OCI-LY7 (cell line): ENCODE data around the gene MIER2. TPM values are rescaled to one million over a fixed set of nuclear protein-coding genes. Genes with fewer than 3 reads are reported as not detected.

Experiments
- BruUV-seq: library from RNA; stranded (reverse); fragments of 400-500 nt; replicated peaks from 2 replicates; lab custom pipeline; 2021; lab: Mats Ljungman, UMichigan
- CTCF ChIA-PET: fragments of 300-600 bp; sonication (Branson Sonifier 250); formaldehyde crosslinking; loops from one replicate; lab custom pipeline; 2022; ENCODE audit warnings: antibody characterized with exemption; ENCODE audit not compliant: unreplicated experiment; lab: Charles Lee
- POLR2A ChIA-PET: fragments of 300-600 bp; sonication (Branson Sonifier 250); formaldehyde crosslinking; loops from one replicate; lab custom pipeline; 2022; ENCODE audit warnings: antibody characterized with exemption; lab: Charles Lee
- DNase-seq: peaks from one replicate; pipeline ENCODE4 v3.0.0-alpha.2; 2015; ENCODE audit warnings: low spot score
- H2AFZ ChIP-seq: fragments of 200-600 bp; sonication (generic), shearing (Covaris generic); 2 replicates; pipeline ENCODE4 v1.6.1; 2014; ENCODE audit warnings: mild to moderate bottlenecking, antibody characterized with exemption, low read length, moderate library complexity
- H3K27ac ChIP-seq: fragments of 200-600 bp; sonication (generic); 2 replicates; pipeline ENCODE4 v1.5.1; 2014; ENCODE audit warnings: mixed run types, low read depth, mild to moderate bottlenecking, moderate library complexity, low read length, inconsistent platforms; ENCODE audit not compliant: poor library complexity, severe bottlenecking
- H3K36me3 ChIP-seq: fragments of 200-600 bp; sonication (generic); 2 replicates; pipeline ENCODE4 v1.6.1; 2014; ENCODE audit warnings: mild to moderate bottlenecking, antibody characterized with exemption, low read length, moderate library complexity, mixed read lengths; ENCODE audit not compliant: insufficient read depth
- H3K4me1 ChIP-seq: fragments of 200-600 bp; sonication (generic); 2 replicates; pipeline ENCODE4 v1.5.1; 2014; ENCODE audit warnings: mild to moderate bottlenecking, low read length; ENCODE audit not compliant: insufficient read depth, poor library complexity, severe bottlenecking
- H3K4me2 ChIP-seq: fragments of 200-600 bp; sonication (generic); 2 replicates; pipeline ENCODE4 v1.6.1; 2014; ENCODE audit warnings: mild to moderate bottlenecking, low read length
- H3K4me3 ChIP-seq: fragments of 200-600 bp; sonication (generic); 2 replicates; pipeline ENCODE4 v1.5.1; 2014; ENCODE audit warnings: mild to moderate bottlenecking, low read depth, low read length; ENCODE audit not compliant: poor library complexity, severe bottlenecking
- H3K79me2 ChIP-seq: fragments of 200-600 bp; sonication (generic); 2 replicates; pipeline ENCODE4 v1.6.1; 2016; ENCODE audit warnings: low read depth, mild to moderate bottlenecking, low read length, moderate library complexity, mixed read lengths; ENCODE audit not compliant: insufficient read depth
- H3K9me2 ChIP-seq: fragments of 200-600 bp; sonication (generic); 2 replicates; pipeline ENCODE4 v1.6.1; 2016; ENCODE audit warnings: mild to moderate bottlenecking, low read length, mixed read lengths; ENCODE audit not compliant: insufficient read depth
- H3K9me3 ChIP-seq: fragments of 200-600 bp; sonication (generic); 2 replicates; pipeline ENCODE4 v1.6.1; 2014; ENCODE audit warnings: mild to moderate bottlenecking, mixed run types, low read length, mixed read lengths
- H4K20me1 ChIP-seq: fragments of 200-600 bp; sonication (generic); 2 replicates; pipeline ENCODE4 v1.6.1; 2014; ENCODE audit warnings: mild to moderate bottlenecking, antibody characterized with exemption, low read length, moderate library complexity, mixed read lengths; ENCODE audit not compliant: insufficient read depth
- CTCF ChIP-seq: fragments of 200-600 bp; sonication (generic); conservative IDR thresholded peaks from 2 replicates; pipeline ENCODE4 v1.5.1; 2014; ENCODE audit warnings: mild to moderate bottlenecking, antibody characterized with exemption, low read length, moderate library complexity, mixed read lengths
- EZH2phosphoT487 ChIP-seq: fragments of 200-600 bp; sonication (generic); IDR thresholded peaks from 2 replicates; pipeline ENCODE4 v1.6.1; 2018; ENCODE audit warnings: low read depth, borderline replicate concordance, mild to moderate bottlenecking, mixed run types, antibody characterized with exemption, low read length, moderate library complexity, mixed read lengths
- intact Hi-C: fragments of 100-400 bp; cut with micrococcal nuclease; formaldehyde crosslinking; loops from one replicate; pipeline ENCODE4 v1.10.0; 2022; ENCODE audit not compliant: unreplicated experiment
- total RNA-seq, 2 experiments: library from RNA; depleted of rRNA in 1 of 2; stranded (reverse); fragments of >200 nt in 1 of 2; shearing (Covaris generic) in 1 of 2; gene quantifications; 2 replicates each; pipeline ENCODE4 v1.2.3, GENCODE V29; 2014 to 2022

MIER2 gene
- total RNA-seq, 2 experiments from 2014 or later: 29.1 to 30.2 TPM

DNA sequence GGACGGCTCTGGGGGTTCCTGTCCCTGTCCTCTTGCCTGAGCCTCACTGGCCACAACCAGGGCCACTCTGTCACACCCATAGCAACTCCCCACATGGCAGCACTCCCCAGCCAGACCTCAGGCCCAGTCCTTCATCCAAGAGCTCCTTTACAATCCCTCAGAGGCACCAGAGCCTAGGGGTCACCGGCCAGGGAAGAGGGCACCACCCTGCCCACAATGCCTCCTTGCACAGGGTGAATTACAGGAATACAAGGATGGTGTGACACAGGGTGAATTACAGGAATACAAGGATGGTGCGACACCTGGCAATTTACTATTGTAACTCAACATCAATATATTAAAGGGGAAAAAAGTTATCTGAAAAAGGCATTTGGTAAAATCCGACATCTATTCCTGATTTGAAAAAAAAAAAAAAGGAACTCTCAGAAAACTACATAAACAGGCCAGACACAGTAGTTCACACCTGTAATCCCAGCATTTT lies 16.5 kb downstream of the MIER2 start:
- Histone ChIP-seq H3K27ac (no peak overlapping the region), H2AFZ (no peak overlapping the region), H3K4me2 (no peak overlapping the region), H3K9me2 (no peaks in the 10 kb centered on the region), H3K9me3 (peaks cover 24% of the 10 kb centered on the region), H3K4me1 (no peaks in the 10 kb centered on the region), H4K20me1 (no peaks in the 10 kb centered on the region), H3K79me2 (no peaks in the 10 kb centered on the region), H3K4me3 (no peak overlapping the region), H3K36me3 (peaks cover 88% of the 10 kb centered on the region)
- ChIA-PET CTCF (no interaction called here), POLR2A (no interaction called here)
- TF ChIP-seq EZH2phosphoT487: no peak
- no peak for TF ChIP-seq CTCF
- DNase-seq: peak; percentile 40
- intact Hi-C loops: no loop called here
- BruUV-seq: no TSS peak

- no peak overlapping the region for H3K4me3 ChIP-seq
- TF ChIP-seq EZH2phosphoT487: no peak
- TF ChIP-seq CTCF: no peak
- intact Hi-C loops: no loop called here
- no peak overlapping the region for H2AFZ ChIP-seq
- H3K36me3 ChIP-seq: peaks cover 94% of the 10 kb centered on the region
- no peaks in the 10 kb centered on the region for H3K9me2 ChIP-seq
- H3K4me2 ChIP-seq: no peak overlapping the region
- DNase-seq: no peak
- POLR2A ChIA-PET: no interaction called here
- H3K27ac ChIP-seq: no peak overlapping the region
- peaks cover 24% of the 10 kb centered on the region for H3K9me3 ChIP-seq
- no peaks in the 10 kb centered on the region for H3K79me2 ChIP-seq
- CTCF ChIA-PET: no interaction called here
- H4K20me1 ChIP-seq: no peaks in the 10 kb centered on the region
- H3K4me1 ChIP-seq: no peaks in the 10 kb centered on the region
- BruUV-seq: no TSS peak
Measured at GRCh38 chr19:327291-328024, 17.1 kb downstream of the MIER2 start.

GRCh38 chr19:326871-327270 lies 17.7 kb downstream of the MIER2 start:
- ChIA-PET POLR2A (no interaction called here), CTCF (no interaction called here)
- Histone ChIP-seq H3K9me3 (peaks cover 24% of the 10 kb centered on the region), H3K79me2 (no peaks in the 10 kb centered on the region), H4K20me1 (no peaks in the 10 kb centered on the region), H3K4me3 (no peak overlapping the region), H3K4me1 (no peaks in the 10 kb centered on the region), H2AFZ (no peak overlapping the region), H3K4me2 (no peak overlapping the region), H3K9me2 (no peaks in the 10 kb centered on the region), H3K27ac (no peak overlapping the region), H3K36me3 (peaks cover 100% of the 10 kb centered on the region)
- BruUV-seq: no TSS peak
- no peak for DNase-seq
- intact Hi-C loops: no loop called here
- TF ChIP-seq EZH2phosphoT487 (no peak), CTCF (no peak)
